ENCODE data around the gene MTG2.

MTG2 gene

DNA sequence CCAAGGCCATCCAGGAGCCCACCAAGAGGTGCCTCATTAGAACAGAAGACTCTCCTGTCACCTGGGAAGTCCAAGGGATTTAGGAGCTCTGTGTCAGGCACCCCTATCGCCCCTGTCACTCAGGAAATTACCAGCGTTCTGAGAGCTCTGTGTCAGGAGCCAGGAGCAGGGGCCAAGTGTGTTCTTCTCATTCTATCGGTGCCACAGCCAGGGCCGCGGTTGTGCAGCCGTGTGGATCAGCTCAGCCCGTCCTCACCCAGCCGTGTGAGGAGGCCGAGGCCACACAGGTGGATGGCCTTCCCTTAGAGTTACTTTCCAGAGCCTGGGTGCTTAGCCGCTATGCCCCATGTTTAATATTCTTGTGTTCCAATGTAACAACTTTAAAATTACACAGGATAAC, 9.8 kb downstream of the MTG2 start:
- no peak for DNase-seq (ENCODE audit: low read depth)
- H3K4me3 ChIP-seq (replicated peaks; ENCODE audit: low read depth, low read length): no peak overlapping the region
- TF ChIP-seq, protein P1, sequence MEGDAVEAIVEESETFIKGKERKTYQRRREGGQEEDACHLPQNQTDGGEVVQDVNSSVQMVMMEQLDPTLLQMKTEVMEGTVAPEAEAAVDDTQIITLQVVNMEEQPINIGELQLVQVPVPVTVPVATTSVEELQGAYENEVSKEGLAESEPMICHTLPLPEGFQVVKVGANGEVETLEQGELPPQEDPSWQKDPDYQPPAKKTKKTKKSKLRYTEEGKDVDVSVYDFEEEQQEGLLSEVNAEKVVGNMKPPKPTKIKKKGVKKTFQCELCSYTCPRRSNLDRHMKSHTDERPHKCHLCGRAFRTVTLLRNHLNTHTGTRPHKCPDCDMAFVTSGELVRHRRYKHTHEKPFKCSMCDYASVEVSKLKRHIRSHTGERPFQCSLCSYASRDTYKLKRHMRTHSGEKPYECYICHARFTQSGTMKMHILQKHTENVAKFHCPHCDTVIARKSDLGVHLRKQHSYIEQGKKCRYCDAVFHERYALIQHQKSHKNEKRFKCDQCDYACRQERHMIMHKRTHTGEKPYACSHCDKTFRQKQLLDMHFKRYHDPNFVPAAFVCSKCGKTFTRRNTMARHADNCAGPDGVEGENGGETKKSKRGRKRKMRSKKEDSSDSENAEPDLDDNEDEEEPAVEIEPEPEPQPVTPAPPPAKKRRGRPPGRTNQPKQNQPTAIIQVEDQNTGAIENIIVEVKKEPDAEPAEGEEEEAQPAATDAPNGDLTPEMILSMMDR (IDR thresholded peaks at IDR 0.05; ENCODE audit: low read length, missing control alignments): no peak

- no peak overlapping the region for H3K4me3 ChIP-seq (replicated peaks; ENCODE audit: low read depth, low read length)
- no peak for DNase-seq (ENCODE audit: low read depth)
- TF ChIP-seq, protein P1 (IDR thresholded peaks at IDR 0.05; ENCODE audit: low read length, missing control alignments): no peak
Observed at GRCh38 chr20:62193079-62194025, 10.5 kb downstream of the MTG2 start.

DNA sequence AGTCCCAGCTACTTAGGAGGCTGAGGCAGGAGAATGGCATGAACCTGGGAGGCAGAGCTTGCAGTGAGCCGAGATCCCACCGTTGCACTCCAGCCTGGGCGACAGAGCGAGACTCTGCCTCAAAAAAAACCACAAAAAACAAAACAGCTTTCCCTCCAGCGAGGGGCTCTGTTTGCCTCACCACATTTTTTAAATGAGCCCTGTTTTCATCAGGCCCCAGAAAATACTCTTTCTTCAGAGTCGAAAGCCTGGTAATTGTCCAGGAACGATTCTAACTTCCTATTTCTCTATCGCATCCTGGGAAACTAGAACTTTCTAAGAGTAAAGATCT, 12.2 kb downstream of the MTG2 start:
- TF ChIP-seq, protein P1 (IDR thresholded peaks at IDR 0.05; ENCODE audit: low read length, missing control alignments): no peak
- no peak overlapping the region for H3K4me3 ChIP-seq (replicated peaks; ENCODE audit: low read depth, low read length)
- no peak for DNase-seq (ENCODE audit: low read depth)

GRCh38 chr20:62195736-62196135, 12.9 kb downstream of the MTG2 start:
- no peak for DNase-seq (ENCODE audit: low read depth)
- TF ChIP-seq, protein P1 (IDR thresholded peaks at IDR 0.05; ENCODE audit: low read length, missing control alignments): no peak
- H3K4me3 ChIP-seq (replicated peaks; ENCODE audit: low read depth, low read length): no peak overlapping the region

- TF ChIP-seq, protein P1 (IDR thresholded peaks at IDR 0.05; ENCODE audit: low read length, missing control alignments): no peak
- H3K4me3 ChIP-seq (replicated peaks; ENCODE audit: low read depth, low read length): no peak overlapping the region
- DNase-seq (ENCODE audit: low read depth): no peak
Observed at GRCh38 chr20:62196286-62196685, 13.5 kb downstream of the MTG2 start.

- TF ChIP-seq, protein P1 (IDR thresholded peaks at IDR 0.05; ENCODE audit: low read length, missing control alignments): no peak
- DNase-seq (ENCODE audit: low read depth): no peak
- no peak overlapping the region for H3K4me3 ChIP-seq (replicated peaks; ENCODE audit: low read depth, low read length)
Observed at GRCh38 chr20:62197311-62197710, 14.5 kb downstream of the MTG2 start.

- TF ChIP-seq, protein P1 (IDR thresholded peaks at IDR 0.05; ENCODE audit: low read length, missing control alignments): no peak
- no peak for DNase-seq (ENCODE audit: low read depth)
- no peak overlapping the region for H3K4me3 ChIP-seq (replicated peaks; ENCODE audit: low read depth, low read length)
Observed at GRCh38 chr20:62197801-62198200, 15.0 kb downstream of the MTG2 start.
